GM13977 (cell line): Measurements from ENCODE around the gene RIMS1.

Experiments
- DNase-seq: peaks from one replicate; pipeline ENCODE4 v3.0.0; 2012; ENCODE audit warnings: low spot score
- CTCF ChIP-seq: IDR thresholded peaks from 2 replicates; pipeline ENCODE4 v1.5.1; 2012; ENCODE audit warnings: mild to moderate bottlenecking, control low read depth; ENCODE audit not compliant: insufficient read depth; ENCODE audit errors: extremely low read depth, missing control alignments
- in situ Hi-C: fragments of 300-500 bp; cut with MboI; formaldehyde crosslinking; loops from one replicate; pipeline ENCODE4 v1.12.0; 2022; ENCODE audit warnings: low sequenced_read_pairs, low pct_unique_long_range_greater_than_20kb, mixed read lengths, inconsistent platforms; ENCODE audit not compliant: unreplicated experiment

Gene RIMS1

DNA sequence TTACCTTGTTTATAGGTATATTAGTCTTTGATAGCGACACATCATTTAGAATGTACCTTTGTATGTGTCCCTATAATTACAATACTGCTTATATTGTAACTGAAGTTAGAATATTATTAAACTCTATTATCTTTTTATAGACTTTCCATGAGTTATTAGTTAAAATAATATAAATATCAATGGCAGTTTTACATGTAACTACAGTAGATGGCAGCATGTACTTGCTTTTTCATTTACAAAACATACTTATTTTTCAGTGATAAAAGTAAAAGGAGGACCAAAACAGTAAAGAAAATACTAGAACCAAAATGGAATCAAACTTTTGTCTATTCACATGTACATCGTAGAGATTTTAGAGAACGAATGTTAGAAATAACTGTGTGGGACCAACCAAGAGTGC, 364.3 kb downstream of the RIMS1 start:
- no peak for DNase-seq
- in situ Hi-C loops: no loop called here
- TF ChIP-seq CTCF: no peak

GRCh38 chr6:72260489-72260888, 374.1 kb downstream of the RIMS1 start:
- no peak for TF ChIP-seq CTCF
- DNase-seq: no peak
- in situ Hi-C loops: no loop called here

DNA sequence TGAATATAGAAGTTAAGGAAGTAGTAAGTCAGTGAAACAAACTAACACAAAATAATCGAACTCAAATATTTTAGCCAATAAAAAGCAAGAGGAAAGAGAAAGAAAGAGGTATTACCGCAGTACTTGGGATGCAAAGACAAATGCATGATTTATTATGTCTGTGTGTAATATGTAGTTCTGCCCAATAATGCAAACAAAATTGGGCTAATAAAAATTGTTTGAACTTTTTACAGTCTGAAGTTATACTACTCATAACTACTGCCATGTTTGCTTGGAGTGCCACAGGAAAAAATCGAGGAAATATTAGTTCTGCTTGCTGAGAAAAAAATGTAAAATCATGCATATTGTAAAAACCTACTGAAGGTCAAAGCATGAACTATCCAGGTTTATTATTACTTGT, 375.2 kb downstream of the RIMS1 start:
- no peak for TF ChIP-seq CTCF
- DNase-seq: no peak
- in situ Hi-C loops: no loop called here

DNA sequence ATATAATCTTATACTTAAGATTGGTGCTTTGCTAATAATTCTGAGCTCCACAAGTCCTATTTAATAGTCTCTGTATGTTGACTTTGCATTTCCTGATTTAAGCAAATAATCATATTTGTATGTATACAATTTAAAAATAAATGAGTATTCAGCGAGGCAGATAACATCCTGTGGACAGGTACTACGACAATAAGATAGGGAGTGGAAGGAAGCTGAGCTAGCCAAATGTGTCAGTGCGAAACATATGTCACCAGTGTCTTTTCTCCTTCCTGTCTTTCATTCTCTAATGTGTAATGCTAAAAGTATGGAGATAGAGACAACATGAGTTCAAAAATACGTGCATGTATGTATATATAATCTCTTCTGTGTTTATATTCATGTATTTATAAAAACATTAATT, 375.9 kb downstream of the RIMS1 start:
- TF ChIP-seq CTCF: no peak
- in situ Hi-C loops: no loop called here
- no peak for DNase-seq

DNA sequence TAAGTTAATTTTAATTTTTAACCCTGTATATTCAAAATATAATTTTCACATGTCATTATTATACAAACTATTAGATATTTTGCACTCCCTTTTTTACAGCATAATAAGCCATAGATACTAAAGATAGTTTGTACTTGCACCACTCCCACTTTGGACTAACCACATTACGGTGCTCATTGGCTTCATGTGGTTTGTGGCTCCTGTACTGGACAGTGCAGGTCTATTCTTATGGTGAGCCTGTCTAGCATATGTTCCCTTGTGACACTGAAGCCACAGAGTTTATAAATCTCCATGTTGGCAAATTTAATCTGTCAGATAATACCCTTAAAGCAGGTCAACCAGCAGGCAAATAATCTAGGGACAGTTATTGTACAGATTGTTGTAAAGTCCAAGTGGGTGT, 381.1 kb downstream of the RIMS1 start:
- TF ChIP-seq CTCF: no peak
- in situ Hi-C loops: no loop called here
- DNase-seq: no peak

DNA sequence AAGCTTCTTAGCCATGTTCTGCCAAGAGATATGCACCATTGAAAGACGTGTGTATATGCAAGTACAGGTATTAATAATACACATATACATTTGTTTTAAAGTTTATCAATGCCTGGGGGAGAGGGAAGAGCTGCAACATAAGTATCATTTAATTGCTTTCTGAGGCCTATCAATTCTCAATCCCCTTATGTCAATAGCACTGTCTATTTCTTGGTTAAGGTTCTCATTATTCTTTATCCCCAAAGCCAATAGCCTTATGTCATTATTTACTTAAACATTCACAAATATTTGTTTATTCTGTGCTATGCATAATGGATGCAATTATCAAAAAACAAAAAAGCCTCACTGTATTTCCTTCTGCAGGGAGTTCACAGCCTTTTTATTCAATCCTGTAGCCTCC, 385.2 kb downstream of the RIMS1 start:
- TF ChIP-seq CTCF: no peak
- DNase-seq: no peak
- in situ Hi-C loops: no loop called here

- DNase-seq: no peak
- no peak for TF ChIP-seq CTCF
- in situ Hi-C loops: no loop called here
Observed at GRCh38 chr6:72272958-72273357, 386.6 kb downstream of the RIMS1 start.
